T-cell (primary cell): ENCODE measurements around the gene DEK. TPM values are rescaled to one million over a fixed set of nuclear protein-coding genes. Genes with fewer than 3 reads are reported as not detected.

ENCODE experiments used
- ATAC-seq, 4 experiments: fragments of 200-7000 bp in 3 of 4; fragments of 150-1000 bp in 1 of 4; cut with Tn5 transposase; replicated peaks in 1 of 4; 1 replicate in 3 of 4; 2 replicates in 1 of 4; pipeline ENCODE4 v1.10.0; 2021; ENCODE audit warnings: moderate library complexity in 3 of 4, mild to moderate bottlenecking in 2 of 4, moderate number of reproducible peaks in 1 of 4
- CTCF ChIA-PET, 2 donors: fragments of 300-600 bp; sonication (Branson Sonifier 250); formaldehyde crosslinking; loops; one replicate each; lab custom pipeline; 2022; ENCODE audit warnings: antibody characterized with exemption in 2 of 2; lab: Charles Lee
- POLR2A ChIA-PET, 2 donors: fragments of 300-600 bp; sonication (Branson Sonifier 250); formaldehyde crosslinking; loops; one replicate each; lab custom pipeline; 2022; ENCODE audit warnings: antibody characterized with exemption in 2 of 2; lab: Charles Lee
- DNase-seq, 35 experiments: peaks; one replicate each; pipeline versions ENCODE4 v3.0.0 to v3.0.0-alpha.2; 2013 to 2023
- H3K27ac ChIP-seq: one replicate; pipeline ENCODE4 v1.5.1; 2013; ENCODE audit warnings: low read length
- H3K27me3 ChIP-seq, 2 experiments: replicated peaks in 1 of 2; 1 replicate in 1 of 2; 2 replicates in 1 of 2; pipeline versions ENCODE4 v1.6.1 to v1.7.0; 2013; ENCODE audit warnings: low read length in 1 of 2, mixed read lengths in 1 of 2; ENCODE audit not compliant: control insufficient read depth in 2 of 2, insufficient read depth in 2 of 2; ENCODE audit errors: extremely low read depth in 1 of 2
- H3K36me3 ChIP-seq, 2 donors: 1 replicate in 1 of 2; 2 replicates in 1 of 2; pipeline versions ENCODE4 v1.6.1 to v1.7.0; 2013; ENCODE audit warnings: low read length in 1 of 2; ENCODE audit not compliant: control insufficient read depth in 2 of 2, insufficient read depth in 1 of 2; ENCODE audit errors: extremely low read depth in 1 of 2
- H3K4me1 ChIP-seq, 2 experiments: 1 replicate in 1 of 2; 2 replicates in 1 of 2; pipeline versions ENCODE4 v1.6.1 to v1.7.0; 2013; ENCODE audit warnings: low read length in 2 of 2, mixed read lengths in 1 of 2; ENCODE audit not compliant: insufficient read depth in 2 of 2, control insufficient read depth in 1 of 2; ENCODE audit errors: extremely low read depth in 1 of 2
- H3K4me3 ChIP-seq, 2 donors: 1 replicate in 1 of 2; 2 replicates in 1 of 2; pipeline versions ENCODE4 v1.5.1 to v1.7.0; 2013; ENCODE audit warnings: mild to moderate bottlenecking in 2 of 2, low read length in 1 of 2, moderate library complexity in 1 of 2; ENCODE audit not compliant: control insufficient read depth in 1 of 2; ENCODE audit errors: extremely low read depth in 1 of 2
- H3K9me3 ChIP-seq: 2 replicates; pipeline ENCODE4 v1.7.0; 2013
- H3K27ac Mint-ChIP-seq, 2 donors: one replicate each; pipeline ENCODE4 v1.8.0; 2020 to 2021; ENCODE audit warnings: mild to moderate bottlenecking in 2 of 2, mixed read lengths in 2 of 2
- H3K27me3 Mint-ChIP-seq, 2 donors: one replicate each; pipeline ENCODE4 v1.8.0; 2021 to 2022; ENCODE audit warnings: mixed read lengths in 2 of 2
- H3K36me3 Mint-ChIP-seq: one replicate; pipeline ENCODE4 v1.8.0; 2021; ENCODE audit warnings: mixed read lengths
- H3K4me1 Mint-ChIP-seq, 3 donors: one replicate each; pipeline ENCODE4 v1.8.0; 2020 to 2022; ENCODE audit warnings: mixed read lengths in 3 of 3, mild to moderate bottlenecking in 1 of 3
- H3K4me3 Mint-ChIP-seq, 3 donors: one replicate each; pipeline ENCODE4 v1.8.0; 2020 to 2022; ENCODE audit warnings: mild to moderate bottlenecking in 3 of 3, mixed read lengths in 3 of 3, moderate library complexity in 3 of 3
- H3K9me3 Mint-ChIP-seq, 3 donors: one replicate each; pipeline ENCODE4 v1.8.0; 2020 to 2022; ENCODE audit warnings: mixed read lengths in 3 of 3
- WGBS: methylation state at CpG from one replicate; pipeline ENCODE4 v1.1.5; 2013; ENCODE audit warnings: missing lambda C conversion rate; ENCODE audit not compliant: insufficient coverage; 5-methylcytosine and 5-hydroxymethylcytosine counted together
- total RNA-seq, 35 experiments: library from RNA in 6 of 35; stranded (reverse) in 6 of 35; fragments of 120-200 nt in 1 of 35; gene quantifications; one replicate each; pipeline versions ENCODE4 v1.2.1 to v1.2.4 and lab custom pipeline; 2013 to 2026

The DEK gene
- total RNA-seq, 5 donors from 2014 or later (not counting 1 experiment from before 2014, with no cell fraction given), result 60.7 to 113 (median 103) TPM

DNA sequence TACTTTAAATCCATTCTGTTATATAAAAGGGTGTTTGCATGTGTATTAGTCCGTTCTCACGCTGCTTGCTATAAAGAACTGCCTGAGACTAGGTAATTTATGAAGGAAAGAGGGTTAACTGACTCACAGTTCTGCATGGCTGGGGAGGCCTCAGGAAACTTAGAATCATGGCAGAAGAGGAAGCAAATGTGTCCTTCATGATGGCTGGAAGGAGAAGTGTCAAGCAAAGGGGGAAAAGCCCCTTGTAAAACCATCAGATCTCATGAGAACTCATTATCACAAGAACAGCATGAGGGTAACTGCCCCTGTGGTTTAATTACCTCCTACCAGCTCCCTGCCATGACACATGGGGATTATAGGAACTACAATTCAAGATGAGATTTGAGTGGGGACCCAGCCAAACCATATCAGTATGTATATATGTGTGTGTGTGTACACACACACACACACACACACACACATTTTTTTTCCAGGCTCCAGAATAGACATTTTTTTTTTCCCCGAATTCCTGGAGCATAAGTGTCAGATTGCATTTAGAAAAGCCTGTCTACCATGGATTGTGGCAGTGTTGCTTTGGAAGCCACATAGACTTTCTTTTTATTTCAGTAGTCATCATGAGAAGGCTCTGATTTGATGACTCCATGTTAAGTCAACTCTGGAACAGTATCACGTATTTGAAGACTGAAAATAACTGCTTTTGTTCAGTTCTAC, 77.6 kb downstream of the DEK start:
- 86% methylated on average over 1 of the region's 4 CpGs for whole genome bisulfite sequencing
- no peak overlapping the region for H3K27ac Mint-ChIP-seq
- Histone ChIP-seq H3K4me3 (no peak overlapping the region), H3K4me1 (no peaks in the 10 kb centered on the region), H3K36me3 (peaks cover 0 to 21% of the 10 kb centered on the region in 2 donors), H3K27ac (no peak overlapping the region), H3K27me3 (no peaks in the 10 kb centered on the region), H3K9me3 (no peaks in the 10 kb centered on the region)
- ATAC-seq (no peak), DNase-seq (no peak)
- H3K27me3 Mint-ChIP-seq, result no peaks in the 10 kb centered on the region
- POLR2A ChIA-PET, result no interaction called here
- no peaks in the 10 kb centered on the region for H3K9me3 Mint-ChIP-seq
- no peaks in the 10 kb centered on the region for H3K4me1 Mint-ChIP-seq
- CTCF ChIA-PET, result no interaction called here
- no peak overlapping the region for H3K4me3 Mint-ChIP-seq
- H3K36me3 Mint-ChIP-seq, result peaks cover 56% of the 10 kb centered on the region

DNA sequence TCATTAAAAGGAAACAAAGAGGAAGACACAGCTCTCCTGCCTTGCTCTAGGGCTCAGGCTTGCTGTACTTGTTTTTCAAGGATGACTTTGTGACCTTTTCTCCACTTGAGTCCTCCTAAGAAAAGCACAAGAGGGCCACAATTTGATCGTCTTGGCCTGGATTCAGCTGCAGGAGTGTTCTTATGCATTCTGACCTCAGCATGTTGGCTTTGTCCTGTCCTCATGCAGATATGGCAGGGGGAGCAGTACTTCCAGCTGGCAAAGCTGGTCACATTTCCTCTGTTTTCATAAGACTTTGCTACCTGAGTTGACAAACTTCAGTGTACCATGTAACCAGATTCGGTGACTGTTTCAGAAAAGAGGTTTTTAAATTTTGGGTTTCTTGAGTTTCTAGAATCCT, 78.3 kb downstream of the DEK start:
- Histone ChIP-seq H3K27ac (no peak overlapping the region), H3K27me3 (no peaks in the 10 kb centered on the region), H3K36me3 (peaks cover 0 to 14% of the 10 kb centered on the region in 2 donors), H3K9me3 (no peaks in the 10 kb centered on the region), H3K4me3 (no peak overlapping the region), H3K4me1 (no peaks in the 10 kb centered on the region)
- ChIA-PET CTCF (interaction anchor here in 1 of 2 donors (0.5 kb wide), 1 partner anchor 508 kb away, joined by 6 read pairs; no protein-coding TSS in a partner anchor), POLR2A (interaction anchor here in 1 of 2 donors (0.5 kb wide), 1 partner anchor 53 kb away, joined by 5 read pairs; no protein-coding TSS in a partner anchor)
- H3K9me3 Mint-ChIP-seq, result no peaks in the 10 kb centered on the region
- no peak overlapping the region for H3K4me3 Mint-ChIP-seq
- H3K4me1 Mint-ChIP-seq, result no peaks in the 10 kb centered on the region
- DNase-seq (no peak), ATAC-seq (no peak)
- WGBS, result 78% methylated on average over 2 of the region's 2 CpGs
- H3K27ac Mint-ChIP-seq, result no peak overlapping the region
- peaks cover 52% of the 10 kb centered on the region for H3K36me3 Mint-ChIP-seq
- H3K27me3 Mint-ChIP-seq, result no peaks in the 10 kb centered on the region

DNA sequence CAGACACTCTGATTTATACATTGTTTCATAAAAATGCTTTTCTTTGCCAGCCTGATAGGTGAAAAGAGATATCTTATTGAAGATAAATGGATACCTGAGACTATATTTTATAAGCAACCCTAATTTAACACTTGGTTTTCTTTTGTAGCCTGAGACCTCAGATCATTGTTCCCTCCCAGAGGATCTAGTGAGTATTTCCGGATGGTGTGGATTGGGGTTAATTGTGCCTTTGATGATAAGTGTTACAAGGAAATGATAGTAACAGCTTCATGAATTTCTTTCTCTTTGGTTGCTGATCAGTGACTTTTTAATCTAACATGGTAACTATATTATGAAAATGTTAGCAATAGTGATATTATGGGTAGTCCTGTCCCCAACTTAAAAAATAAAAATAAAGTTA, 78.7 kb downstream of the DEK start:
- WGBS, result no CpG with 5 or more reads among the region's 1 CpG
- no peak for DNase-seq
- H3K4me1 Mint-ChIP-seq, result no peaks in the 10 kb centered on the region

DNA sequence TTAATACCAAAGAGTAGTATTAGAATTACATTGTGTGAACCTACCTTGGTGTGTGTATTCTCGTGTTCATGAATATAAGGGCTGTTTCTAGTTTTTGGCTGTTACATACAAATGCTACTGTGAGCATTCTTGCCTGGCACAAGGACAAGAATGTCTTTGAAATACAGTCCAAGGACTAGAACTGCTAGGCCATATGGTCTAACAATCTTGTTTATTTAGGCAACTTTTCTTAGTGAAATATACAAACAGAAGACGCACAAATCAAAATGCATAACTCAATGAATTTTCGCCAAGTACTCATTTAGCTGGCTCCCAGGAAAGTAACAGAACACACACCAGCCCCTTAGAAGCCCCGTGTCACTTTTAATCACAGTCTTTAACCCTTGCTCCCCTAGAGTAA, 80.6 kb downstream of the DEK start:
- no peaks in the 10 kb centered on the region for H3K27me3 Mint-ChIP-seq
- H3K27ac Mint-ChIP-seq, result no peak overlapping the region
- ChIA-PET POLR2A (no interaction called here), CTCF (no interaction called here)
- H3K4me3 Mint-ChIP-seq, result no peak overlapping the region
- Histone ChIP-seq H3K27me3 (no peaks in the 10 kb centered on the region), H3K4me3 (no peak overlapping the region), H3K9me3 (no peaks in the 10 kb centered on the region), H3K4me1 (no peaks in the 10 kb centered on the region), H3K36me3 (peaks cover 0 to 12% of the 10 kb centered on the region in 2 donors), H3K27ac (no peak overlapping the region)
- H3K36me3 Mint-ChIP-seq, result peaks cover 61% of the 10 kb centered on the region
- WGBS, result 100% methylated on average over 2 of the region's 4 CpGs
- DNase-seq (no peak), ATAC-seq (no peak)
- H3K9me3 Mint-ChIP-seq, result no peaks in the 10 kb centered on the region
- peaks cover 0 to 5% (median 2%) of the 10 kb centered on the region in 3 donors for H3K4me1 Mint-ChIP-seq

More for the DNA sequence above, 78.7 kb downstream of the DEK start:
- Mint-ChIP-seq H3K27me3 (no peaks in the 10 kb centered on the region), H3K27ac (no peak overlapping the region), H3K4me3 (no peak overlapping the region), H3K9me3 (no peaks in the 10 kb centered on the region), H3K36me3 (peaks cover 55% of the 10 kb centered on the region)
- Histone ChIP-seq H3K27ac (no peak overlapping the region), H3K27me3 (no peaks in the 10 kb centered on the region), H3K4me1 (no peaks in the 10 kb centered on the region), H3K9me3 (no peaks in the 10 kb centered on the region), H3K4me3 (no peak overlapping the region), H3K36me3 (peaks cover 0 to 12% of the 10 kb centered on the region in 2 donors)
- ChIA-PET CTCF (interaction anchor here in 1 of 2 donors (0.5 kb wide), 1 partner anchor 508 kb away, joined by 6 read pairs; no protein-coding TSS in a partner anchor), POLR2A (interaction anchor here in 1 of 2 donors (0.5 kb wide), 1 partner anchor 53 kb away, joined by 5 read pairs; no protein-coding TSS in a partner anchor)
- no peak for ATAC-seq

DNA sequence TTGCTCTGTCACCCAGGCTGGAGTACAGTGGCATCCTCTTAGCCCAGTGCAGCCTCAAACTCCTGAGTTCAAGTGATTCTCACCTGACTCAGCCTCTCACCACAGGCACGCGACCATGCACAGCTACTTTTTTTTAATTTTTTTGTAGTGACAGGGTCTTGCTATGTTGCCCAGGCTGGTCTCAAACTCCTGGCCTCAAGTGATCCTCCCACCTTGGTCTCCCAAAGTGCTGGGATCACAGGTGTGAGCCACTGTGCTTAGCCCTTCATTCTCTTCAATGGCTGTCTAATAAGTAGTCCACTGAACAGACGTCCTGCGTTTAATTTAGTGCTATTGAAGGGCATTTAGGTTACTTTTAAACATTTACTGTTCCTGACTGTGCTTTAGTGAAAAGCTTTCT, 81.8 kb downstream of the DEK start:
- WGBS, result no CpG with 5 or more reads among the region's 4 CpGs
- Histone ChIP-seq H3K4me3 (no peak overlapping the region), H3K27ac (no peak overlapping the region), H3K36me3 (peaks cover 0 to 12% of the 10 kb centered on the region in 2 donors), H3K4me1 (no peaks in the 10 kb centered on the region), H3K27me3 (no peaks in the 10 kb centered on the region), H3K9me3 (no peaks in the 10 kb centered on the region)
- no peak for DNase-seq
- no peak for ATAC-seq
- no peak overlapping the region for H3K4me3 Mint-ChIP-seq
- H3K4me1 Mint-ChIP-seq, result peaks cover 0 to 6% (median 2%) of the 10 kb centered on the region in 3 donors
- H3K27ac Mint-ChIP-seq, result no peak overlapping the region
- CTCF ChIA-PET, result interaction anchor here in 1 of 2 donors (0.6 kb wide), 1 partner anchor 449 kb away, joined by 3 read pairs; no protein-coding TSS in a partner anchor
- POLR2A ChIA-PET, result no interaction called here
- no peaks in the 10 kb centered on the region for H3K9me3 Mint-ChIP-seq
- H3K36me3 Mint-ChIP-seq, result peaks cover 61% of the 10 kb centered on the region
- no peaks in the 10 kb centered on the region for H3K27me3 Mint-ChIP-seq

DNA sequence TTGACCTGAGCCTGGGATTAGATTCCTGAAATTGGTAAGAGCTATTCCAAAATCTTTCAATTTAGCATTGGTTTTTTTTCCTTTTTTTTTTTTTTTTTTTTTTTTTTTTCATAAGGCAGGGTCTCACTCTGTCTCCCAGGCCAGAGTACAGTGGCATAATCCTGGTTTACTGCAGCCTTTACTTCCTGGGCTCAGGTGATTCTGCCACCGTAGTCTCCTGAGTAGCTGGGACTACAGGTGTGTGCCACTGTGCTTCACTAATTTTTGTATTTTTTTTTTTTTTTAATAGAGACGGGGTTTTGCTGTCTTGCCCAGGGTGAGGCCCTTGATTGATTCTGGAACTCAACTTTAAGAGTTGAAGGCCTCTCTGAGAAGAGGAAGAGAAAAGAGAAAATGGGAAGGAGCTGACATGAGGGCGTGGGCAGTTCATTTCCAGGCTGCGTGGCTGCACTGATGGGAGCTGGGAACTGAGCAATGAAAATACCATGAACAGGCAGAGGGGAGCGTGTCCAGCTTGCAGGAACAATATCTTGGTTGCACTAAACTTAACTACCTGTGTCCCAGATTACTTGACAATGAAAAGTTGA, 84.5 kb downstream of the DEK start:
- Histone ChIP-seq H3K4me1 (no peaks in the 10 kb centered on the region), H3K27me3 (no peaks in the 10 kb centered on the region), H3K4me3 (no peak overlapping the region), H3K27ac (no peak overlapping the region), H3K36me3 (peaks cover 0 to 4% of the 10 kb centered on the region in 2 donors), H3K9me3 (no peaks in the 10 kb centered on the region)
- WGBS, result 100% methylated on average over 2 of the region's 5 CpGs
- H3K4me3 Mint-ChIP-seq, result no peak overlapping the region
- H3K9me3 Mint-ChIP-seq, result no peaks in the 10 kb centered on the region
- H3K27me3 Mint-ChIP-seq, result no peaks in the 10 kb centered on the region
- POLR2A ChIA-PET, result interaction anchor here (0.6 to 0.7 kb wide), 3 partner anchors 210 to 1582 kb away, joined by 3 to 9 read pairs (median 4); no protein-coding TSS in a partner anchor
- CTCF ChIA-PET, result interaction anchor here (0.6 to 0.7 kb wide), 2 partner anchors 11 to 24 kb away, joined by 5 to 7 read pairs; no protein-coding TSS in a partner anchor
- ATAC-seq, result no peak
- peaks cover 70% of the 10 kb centered on the region for H3K36me3 Mint-ChIP-seq
- no peak overlapping the region for H3K27ac Mint-ChIP-seq
- DNase-seq, result no peak
- H3K4me1 Mint-ChIP-seq, result peaks cover 16 to 20% (median 16%) of the 10 kb centered on the region in 3 donors
